Ovary (tissue), 9 donors: ENCODE data around the gene RNPEPL1. TPM values are rescaled to one million over a fixed set of nuclear protein-coding genes. Genes with fewer than 3 reads are reported as not detected.

Experiments
- DNase-seq, 5 donors: peaks; one replicate each; pipeline ENCODE4 v3.0.0-alpha.2; 2019 to 2020
- H3K27ac ChIP-seq, 2 donors: fragments of 200-600 bp; one replicate each; pipeline versions ENCODE4 v1.5.1 to v1.8.0; 2019 to 2022
- H3K27me3 ChIP-seq: fragments of 200-600 bp; one replicate; pipeline ENCODE4 v1.8.0; 2022
- H3K36me3 ChIP-seq: fragments of 200-600 bp; sonication (generic); one replicate; pipeline ENCODE4 v1.5.1; 2019
- H3K4me1 ChIP-seq: one replicate; pipeline ENCODE4 v1.8.1; 2013; ENCODE audit warnings: mild to moderate bottlenecking, moderate library complexity; ENCODE audit not compliant: insufficient read depth
- H3K4me3 ChIP-seq: fragments of 200-600 bp; sonication (generic); one replicate; pipeline ENCODE4 v1.5.1; 2017
- H3K9me3 ChIP-seq, 2 donors: fragments of 200-600 bp in 1 of 2; sonication (generic) in 1 of 2; one replicate each; pipeline versions ENCODE4 v1.5.1 to v1.8.1; 2013 to 2019; ENCODE audit warnings: mild to moderate bottlenecking in 1 of 2, moderate library complexity in 1 of 2
- EP300 ChIP-seq: sonication (generic); formaldehyde crosslinking; IDR thresholded peaks from one replicate; pipeline ENCODE4 v1.6.1; 2017; ENCODE audit warnings: antibody characterized with exemption
- POLR2A ChIP-seq: fragments of 450-650 bp; IDR thresholded peaks from one replicate; pipeline ENCODE4 v1.6.1; 2017; ENCODE audit warnings: antibody characterized with exemption, mild to moderate bottlenecking, moderate library complexity
- WGBS, 3 donors: extraction: QIAGEN DNeasy Blood & Tissue Kit in 1 of 3; methylation state at CpG; one replicate each; pipeline versions ENCODE4 v1.1.5 to v1.1.7; 2013 to 2017; 5-methylcytosine and 5-hydroxymethylcytosine counted together
- intact Hi-C, 4 donors: fragments of 100-400 bp; cut with DNase I; formaldehyde crosslinking; loops; one replicate each; pipeline versions ENCODE4 v1.11.0 to v1.15.1; 2022 to 2023
- polyA plus RNA-seq, 2 donors: library from polyadenylated mRNA; stranded (reverse); fragments of 200-250 nt in 1 of 2; fragments of 350-450 nt in 1 of 2; fragmentation: Illumina TruSeq in 1 of 2; extraction: RNeasy Lipid Tissue Mini Kit (QIAGEN cat#74804) in 1 of 2; gene quantifications; one replicate each; pipeline ENCODE4 v1.2.3, GENCODE V29; 2013 to 2014
- total RNA-seq, 7 donors: library from RNA; depleted of rRNA in 2 of 7; stranded (reverse); fragments of >200 nt in 2 of 7; fragmentation: NEBNext Ultra II Directional in 3 of 7; extraction: Animal tissue kit (Norgen Biotek cat#: 25700) in 3 of 7; gene quantifications; one replicate each; pipeline versions ENCODE4 v1.1.0 to v1.2.4, GENCODE V29; 2016 to 2023
- TF ChIP-seq, protein P1 (sequence below), 3 donors: fragments of 450-650 bp in 2 of 3; fragments of 200-600 bp in 1 of 3; IDR thresholded peaks; one replicate each; pipeline versions ENCODE4 v1.5.1 to v1.8.0; 2016 to 2022; ENCODE audit warnings: antibody characterized with exemption in 3 of 3, mild to moderate bottlenecking in 1 of 3
- donor health status: DM: no; HTN: no; CAD: no; lungs with moderate emphysema.
- donor health status: DM: no; HTN: no; CAD: no.
- donor health status: Bipolar disorder and iron deficiency.
- donor health status: DM: yes; HTN: yes; CAD: no.
- donor health status: DM: no; HTN: no; CAD: no.
- donor health status: DM: yes; HTN: yes; CAD: no.

RNPEPL1 gene
- total and polyA plus RNA-seq, 9 donors = 3.5 to 27.3 (median 23.2) TPM

GRCh38 chr2:240524963-240525718 lies 43.1 kb upstream of the RNPEPL1 start:
- TF ChIP-seq, protein P1, sequence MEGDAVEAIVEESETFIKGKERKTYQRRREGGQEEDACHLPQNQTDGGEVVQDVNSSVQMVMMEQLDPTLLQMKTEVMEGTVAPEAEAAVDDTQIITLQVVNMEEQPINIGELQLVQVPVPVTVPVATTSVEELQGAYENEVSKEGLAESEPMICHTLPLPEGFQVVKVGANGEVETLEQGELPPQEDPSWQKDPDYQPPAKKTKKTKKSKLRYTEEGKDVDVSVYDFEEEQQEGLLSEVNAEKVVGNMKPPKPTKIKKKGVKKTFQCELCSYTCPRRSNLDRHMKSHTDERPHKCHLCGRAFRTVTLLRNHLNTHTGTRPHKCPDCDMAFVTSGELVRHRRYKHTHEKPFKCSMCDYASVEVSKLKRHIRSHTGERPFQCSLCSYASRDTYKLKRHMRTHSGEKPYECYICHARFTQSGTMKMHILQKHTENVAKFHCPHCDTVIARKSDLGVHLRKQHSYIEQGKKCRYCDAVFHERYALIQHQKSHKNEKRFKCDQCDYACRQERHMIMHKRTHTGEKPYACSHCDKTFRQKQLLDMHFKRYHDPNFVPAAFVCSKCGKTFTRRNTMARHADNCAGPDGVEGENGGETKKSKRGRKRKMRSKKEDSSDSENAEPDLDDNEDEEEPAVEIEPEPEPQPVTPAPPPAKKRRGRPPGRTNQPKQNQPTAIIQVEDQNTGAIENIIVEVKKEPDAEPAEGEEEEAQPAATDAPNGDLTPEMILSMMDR (IDR thresholded peaks at IDR 0.05) = no peak
- TF ChIP-seq EP300 (no peak), POLR2A (no peak)
- intact Hi-C loops = no loop called here
- H3K27ac ChIP-seq = no peak overlapping the region
- H3K4me3 ChIP-seq = no peak overlapping the region
- 92 to 95% (median 92%) methylated on average over 8 of the region's 8 CpGs for WGBS, 3 donors
- H3K4me1 ChIP-seq = no peaks in the 10 kb centered on the region
- DNase-seq = no peak
- H3K36me3 ChIP-seq = no peaks in the 10 kb centered on the region
- H3K9me3 ChIP-seq = no peaks in the 10 kb centered on the region
- H3K27me3 ChIP-seq = no peaks in the 10 kb centered on the region

DNA sequence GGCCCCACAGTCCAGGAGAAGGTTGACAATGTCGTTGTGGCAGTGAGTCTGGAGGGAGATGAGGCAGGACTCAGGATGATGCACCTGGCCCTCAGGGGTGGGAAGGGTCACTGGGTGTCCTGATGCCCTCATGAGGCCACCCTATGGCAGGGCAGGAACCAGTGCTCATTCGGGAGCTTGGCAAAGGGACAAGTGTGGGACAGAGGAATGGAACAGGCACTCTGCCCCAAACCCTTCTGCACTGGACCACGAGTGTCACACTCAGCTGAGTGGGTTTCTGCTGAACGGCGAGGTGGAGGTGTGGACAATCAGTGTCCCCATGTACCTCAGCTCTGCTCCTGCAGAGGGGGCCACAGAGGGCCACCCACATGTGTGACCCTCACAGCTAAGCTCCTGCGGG lies 42.5 kb upstream of the RNPEPL1 start:
- H3K4me3 ChIP-seq = no peak overlapping the region
- intact Hi-C loops = no loop called here
- no peaks in the 10 kb centered on the region for H3K36me3 ChIP-seq
- no peaks in the 10 kb centered on the region for H3K27me3 ChIP-seq
- DNase-seq = no peak
- no peak for TF ChIP-seq EP300
- TF ChIP-seq, protein P1 (IDR thresholded peaks at IDR 0.05) = no peak
- TF ChIP-seq POLR2A = no peak
- no peaks in the 10 kb centered on the region for H3K4me1 ChIP-seq
- no peak overlapping the region for H3K27ac ChIP-seq
- 96 to 99% (median 98%) methylated on average over 6 of the region's 6 CpGs for WGBS, 3 donors
- H3K9me3 ChIP-seq = no peaks in the 10 kb centered on the region

DNA sequence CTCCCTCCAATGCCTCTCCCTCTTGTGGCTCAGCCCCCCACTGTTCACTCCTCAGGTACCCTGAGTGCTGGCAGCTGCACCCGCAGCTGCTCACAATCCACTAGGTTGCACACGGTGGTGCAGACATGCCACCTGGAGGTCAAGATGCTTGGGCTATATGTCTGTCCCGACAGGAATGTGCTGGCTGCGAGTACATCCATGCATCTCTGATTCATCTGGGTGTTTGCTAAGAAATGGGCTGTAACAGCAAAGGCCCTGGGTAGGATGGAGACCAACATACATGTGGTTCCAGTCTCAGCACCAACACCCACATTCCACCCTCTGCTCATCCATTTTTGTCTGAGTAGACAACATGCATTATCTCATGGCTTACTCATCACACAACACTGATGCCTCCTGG lies 41.8 kb upstream of the RNPEPL1 start:
- no peak for DNase-seq
- Histone ChIP-seq H3K27me3 (no peaks in the 10 kb centered on the region), H3K4me1 (no peaks in the 10 kb centered on the region), H3K4me3 (no peak overlapping the region), H3K36me3 (no peaks in the 10 kb centered on the region), H3K9me3 (no peaks in the 10 kb centered on the region), H3K27ac (no peak overlapping the region)
- intact Hi-C loops = no loop called here
- TF ChIP-seq, protein P1 (IDR thresholded peaks at IDR 0.05) = no peak
- TF ChIP-seq POLR2A (no peak), EP300 (no peak)
- WGBS, 3 donors = 82 to 95% (median 92%) methylated on average over 4 of the region's 4 CpGs

- no peak overlapping the region for H3K4me3 ChIP-seq
- intact Hi-C loops = no loop called here
- H3K4me1 ChIP-seq = no peaks in the 10 kb centered on the region
- no peak for TF ChIP-seq POLR2A
- TF ChIP-seq EP300 = no peak
- TF ChIP-seq, protein P1 (IDR thresholded peaks at IDR 0.05) = no peak
- H3K27me3 ChIP-seq = no peaks in the 10 kb centered on the region
- DNase-seq = no peak
- H3K9me3 ChIP-seq = no peaks in the 10 kb centered on the region
- WGBS, 3 donors = 77 to 94% (median 82%) methylated on average over 3 of the region's 3 CpGs
- no peak overlapping the region for H3K27ac ChIP-seq
- H3K36me3 ChIP-seq = no peaks in the 10 kb centered on the region
These were observed 41.0 kb upstream of the RNPEPL1 start for GRCh38 chr2:240527153-240527750.
